Vagina (tissue), 2 donors: ENCODE data around the gene ACADSB. TPM values are rescaled to one million over a fixed set of nuclear protein-coding genes. Genes with fewer than 3 reads are reported as not detected.

Experiments
- DNase-seq, 2 donors: peaks; one replicate each; pipeline ENCODE4 v3.0.0-alpha.2; 2017; ENCODE audit errors: extremely low spot score in 2 of 2
- H3K27ac ChIP-seq: fragments of 200-600 bp; sonication (generic); one replicate; pipeline ENCODE4 v1.5.1; 2019
- H3K27me3 ChIP-seq: fragments of 200-600 bp; sonication (generic); one replicate; pipeline ENCODE4 v1.5.1; 2019
- H3K36me3 ChIP-seq, 2 donors: fragments of 200-600 bp; sonication (generic); one replicate each; pipeline ENCODE4 v1.5.1; 2017 to 2019
- H3K4me1 ChIP-seq: fragments of 200-600 bp; sonication (generic); one replicate; pipeline ENCODE4 v1.5.1; 2019
- H3K4me3 ChIP-seq, 2 donors: fragments of 200-600 bp; sonication (generic); 1 replicate in 1 of 2; 2 replicates in 1 of 2; pipeline ENCODE4 v1.5.1; 2016 to 2019
- H3K9me3 ChIP-seq: fragments of 200-600 bp; sonication (generic); one replicate; pipeline ENCODE4 v1.5.1; 2019
- CTCF ChIP-seq, 3 experiments: fragments of 450-650 bp in 2 of 3; fragments of 200-600 bp in 1 of 3; sonication (generic) in 1 of 3; IDR thresholded peaks; one replicate each; pipeline ENCODE4 v1.5.1; 2017 to 2019; ENCODE audit warnings: antibody characterized with exemption in 3 of 3, mild to moderate bottlenecking in 2 of 3, moderate library complexity in 2 of 3
- POLR2A ChIP-seq, 2 donors: fragments of 450-650 bp; IDR thresholded peaks; one replicate each; pipeline ENCODE4 v1.6.1; 2017; ENCODE audit warnings: antibody characterized with exemption in 2 of 2, mild to moderate bottlenecking in 2 of 2, moderate library complexity in 2 of 2
- POLR2AphosphoS5 ChIP-seq, 2 donors: sonication (generic); formaldehyde crosslinking; IDR thresholded peaks; one replicate each; pipeline ENCODE4 v1.9.0; 2017; ENCODE audit warnings: antibody characterized with exemption in 2 of 2, mild to moderate bottlenecking in 2 of 2, low read depth in 1 of 2; ENCODE audit not compliant: insufficient read depth in 1 of 2
- intact Hi-C: fragments of 100-400 bp; cut with DNase I; formaldehyde crosslinking; loops from one replicate; pipeline ENCODE4 v1.15.1; 2023
- total RNA-seq: library from RNA; depleted of rRNA; stranded (reverse); fragments of >200 nt; gene quantifications from one replicate; pipeline ENCODE4 v1.2.3, GENCODE V29; 2016

The ACADSB gene
- total RNA-seq, 1 donor from 2014 or later, result 10.3 TPM

GRCh38 chr10:123034332-123034731 lies 25.5 kb downstream of the ACADSB start:
- H3K27me3 ChIP-seq, result no peaks in the 10 kb centered on the region
- no peak overlapping the region for H3K4me3 ChIP-seq
- H3K27ac ChIP-seq, result no peak overlapping the region
- H3K4me1 ChIP-seq, result no peaks in the 10 kb centered on the region
- peaks cover 0 to 26% of the 10 kb centered on the region in 2 donors for H3K36me3 ChIP-seq
- no peaks in the 10 kb centered on the region for H3K9me3 ChIP-seq
- no peak for TF ChIP-seq POLR2AphosphoS5 (IDR thresholded peaks at IDR 0.05; ENCODE audit: insufficient read depth in 1 of 2, low read depth in 1 of 2)
- intact Hi-C loops, result no loop called here
- DNase-seq, result no peak

DNA sequence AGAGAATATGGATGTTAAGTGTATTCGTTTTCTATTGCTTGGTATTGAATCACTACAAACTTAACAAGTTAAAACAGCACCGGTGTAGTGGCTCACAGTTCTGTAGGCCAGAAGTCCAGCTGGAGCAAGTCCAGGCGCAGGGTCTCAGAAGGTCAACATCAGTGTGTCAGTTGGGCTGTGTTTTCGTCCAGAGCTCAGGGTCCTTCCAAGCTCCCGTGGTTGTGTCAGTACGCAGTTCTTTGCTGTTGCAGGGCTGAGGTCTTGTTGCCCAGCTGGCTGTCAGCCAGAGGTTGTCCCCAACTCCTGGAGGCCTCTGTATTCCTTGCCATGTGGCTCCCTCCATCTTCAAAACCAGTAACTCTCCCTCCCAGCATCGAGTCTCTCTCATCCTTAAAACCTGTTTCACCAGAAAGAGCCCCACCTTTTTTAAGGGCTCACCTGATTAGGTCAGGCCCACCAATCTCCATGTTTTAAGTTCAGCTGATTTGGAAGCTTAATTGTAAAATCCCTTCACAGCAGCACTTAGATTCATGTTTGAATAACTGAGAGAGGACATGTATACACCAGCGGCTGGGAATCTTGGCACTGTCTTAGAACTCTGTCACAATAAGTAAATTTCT lies 26.8 kb downstream of the ACADSB start:
- Histone ChIP-seq H3K27me3 (no peaks in the 10 kb centered on the region), H3K36me3 (peaks cover 0 to 26% of the 10 kb centered on the region in 2 donors)
- DNase-seq, result no peak

GRCh38 chr10:123038782-123039631 lies 30.2 kb downstream of the ACADSB start:
- H3K36me3 ChIP-seq, result peaks cover 0 to 26% of the 10 kb centered on the region in 2 donors
- intact Hi-C loops, result no loop called here

More for the DNA sequence above, 26.8 kb downstream of the ACADSB start:
- intact Hi-C loops, result no loop called here
- H3K4me3 ChIP-seq, result no peak overlapping the region
- no peaks in the 10 kb centered on the region for H3K4me1 ChIP-seq
- H3K27ac ChIP-seq, result no peak overlapping the region
- no peaks in the 10 kb centered on the region for H3K9me3 ChIP-seq
- TF ChIP-seq POLR2A (IDR thresholded peaks at IDR 0.05) (no peak), POLR2AphosphoS5 (IDR thresholded peaks at IDR 0.05; ENCODE audit: insufficient read depth in 1 of 2, low read depth in 1 of 2) (no peak), CTCF (IDR thresholded peaks at IDR 0.05) (no peak)

DNA sequence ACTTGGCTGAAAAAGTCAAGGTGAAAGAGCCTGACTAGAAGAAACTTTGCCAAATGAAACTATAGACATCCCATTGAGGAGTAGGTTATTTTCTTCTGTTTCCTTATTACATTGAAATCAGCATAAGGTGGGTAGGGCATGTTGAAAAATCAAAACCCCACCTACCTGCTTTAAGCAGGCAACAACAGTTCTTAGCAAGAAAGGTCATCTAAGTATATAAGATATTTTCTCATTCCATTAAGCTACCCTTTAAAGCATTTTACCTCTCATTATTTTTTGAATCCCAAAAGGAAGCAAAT lies 30.8 kb downstream of the ACADSB start:
- H3K9me3 ChIP-seq, result no peaks in the 10 kb centered on the region
- H3K27me3 ChIP-seq, result no peaks in the 10 kb centered on the region
- intact Hi-C loops, result no loop called here
- H3K36me3 ChIP-seq, result peaks cover 0 to 22% of the 10 kb centered on the region in 2 donors
- DNase-seq, result no peak
- no peak overlapping the region for H3K27ac ChIP-seq
- no peak overlapping the region for H3K4me3 ChIP-seq
- no peak for TF ChIP-seq POLR2AphosphoS5 (IDR thresholded peaks at IDR 0.05; ENCODE audit: insufficient read depth in 1 of 2, low read depth in 1 of 2)
- TF ChIP-seq POLR2A (IDR thresholded peaks at IDR 0.05), result no peak
- TF ChIP-seq CTCF (IDR thresholded peaks at IDR 0.05), result no peak
- no peaks in the 10 kb centered on the region for H3K4me1 ChIP-seq

More at GRCh38 chr10:123038782-123039631, 30.2 kb downstream of the ACADSB start:
- Histone ChIP-seq H3K27me3 (no peaks in the 10 kb centered on the region), H3K4me3 (no peak overlapping the region), H3K27ac (no peak overlapping the region), H3K4me1 (no peaks in the 10 kb centered on the region), H3K9me3 (no peaks in the 10 kb centered on the region)
- DNase-seq, result no peak
- TF ChIP-seq POLR2A (IDR thresholded peaks at IDR 0.05) (no peak), POLR2AphosphoS5 (IDR thresholded peaks at IDR 0.05; ENCODE audit: insufficient read depth in 1 of 2, low read depth in 1 of 2) (no peak), CTCF (IDR thresholded peaks at IDR 0.05) (no peak)

DNA sequence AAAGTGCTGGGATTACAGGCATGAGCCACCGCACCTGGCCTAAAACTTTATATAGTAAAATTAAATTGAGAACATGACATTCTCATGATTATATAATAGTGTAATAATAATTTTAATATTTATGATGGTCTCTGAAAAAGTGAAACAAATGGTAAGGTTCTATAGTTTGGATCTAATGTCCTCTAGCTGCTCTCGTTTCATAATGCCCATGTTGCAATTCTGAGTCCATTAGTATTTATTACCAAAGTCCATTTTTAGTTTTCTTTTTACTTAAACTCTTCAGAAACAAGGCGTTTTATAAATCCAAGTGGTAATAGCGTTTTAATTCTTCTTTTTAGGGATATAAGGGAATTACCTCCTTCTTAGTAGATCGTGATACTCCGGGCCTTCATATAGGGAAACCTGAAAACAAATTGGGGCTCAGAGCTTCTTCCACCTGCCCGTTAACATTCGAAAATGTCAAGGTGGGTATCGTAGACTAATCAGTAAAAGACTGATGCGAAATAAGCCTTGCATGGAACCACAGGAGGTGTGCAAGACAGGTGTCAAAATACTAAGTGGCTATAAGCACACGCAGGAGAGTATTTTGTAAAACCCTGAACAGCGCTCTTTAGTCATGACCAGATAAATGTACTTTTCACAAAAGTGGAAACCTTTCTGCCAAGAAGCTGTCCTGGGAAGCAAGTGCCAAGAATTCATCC lies 34.1 kb downstream of the ACADSB start:
- H3K9me3 ChIP-seq, result no peaks in the 10 kb centered on the region
- no peak overlapping the region for H3K27ac ChIP-seq
- H3K36me3 ChIP-seq, result peaks cover 0 to 10% of the 10 kb centered on the region in 2 donors
- no peaks in the 10 kb centered on the region for H3K27me3 ChIP-seq
- no peak overlapping the region for H3K4me3 ChIP-seq
- intact Hi-C loops, result no loop called here
- DNase-seq, result no peak
- no peak for TF ChIP-seq CTCF (IDR thresholded peaks at IDR 0.05)
- TF ChIP-seq POLR2AphosphoS5 (IDR thresholded peaks at IDR 0.05; ENCODE audit: insufficient read depth in 1 of 2, low read depth in 1 of 2), result no peak
- TF ChIP-seq POLR2A (IDR thresholded peaks at IDR 0.05), result no peak
- no peaks in the 10 kb centered on the region for H3K4me1 ChIP-seq
